Psoas muscle (tissue), 8 donors: ENCODE results near the gene LCOR. TPM values are rescaled to one million over a fixed set of nuclear protein-coding genes. Genes with fewer than 3 reads are reported as not detected.

ENCODE experiments used
- ATAC-seq, 4 donors: fragments of 200-7000 bp; cut with Tn5 transposase; one replicate each; pipeline ENCODE4 v1.9.1; 2020; ENCODE audit warnings: moderate library complexity in 3 of 4, mild to moderate bottlenecking in 2 of 4
- DNase-seq, 2 donors: peaks; one replicate each; pipeline ENCODE4 v3.0.0-alpha.2; 2020
- H3K27ac ChIP-seq: fragments of 200-600 bp; one replicate; pipeline ENCODE4 v1.8.0; 2022
- H3K27me3 ChIP-seq, 3 donors: fragments of 200-600 bp in 1 of 3; one replicate each; pipeline versions ENCODE4 v1.6.1 to v1.8.0; 2013 to 2022; ENCODE audit warnings: low read length in 2 of 3, mild to moderate bottlenecking in 2 of 3, moderate library complexity in 1 of 3; ENCODE audit not compliant: insufficient read depth in 3 of 3
- H3K36me3 ChIP-seq, 2 donors: fragments of 200-600 bp in 1 of 2; one replicate each; pipeline versions ENCODE4 v1.6.1 to v1.8.0; 2013 to 2022; ENCODE audit warnings: low read depth in 1 of 2, mild to moderate bottlenecking in 1 of 2, moderate library complexity in 1 of 2; ENCODE audit not compliant: insufficient read depth in 1 of 2
- H3K4me1 ChIP-seq: fragments of 200-600 bp; one replicate; pipeline ENCODE4 v1.8.0; 2022
- H3K4me3 ChIP-seq: fragments of 200-600 bp; one replicate; pipeline ENCODE4 v1.8.0; 2022; ENCODE audit warnings: mild to moderate bottlenecking
- H3K9me3 ChIP-seq: fragments of 200-600 bp; one replicate; pipeline ENCODE4 v1.8.0; 2022
- CTCF ChIP-seq: fragments of 200-600 bp; IDR thresholded peaks from one replicate; pipeline ENCODE4 v1.8.0; 2022; ENCODE audit warnings: antibody characterized with exemption
- WGBS, 3 donors: extraction: QIAGEN DNeasy Blood & Tissue Kit; methylation state at CpG; one replicate each; pipeline versions ENCODE4 v1.1.6 to v1.1.7; 2013; 5-methylcytosine and 5-hydroxymethylcytosine counted together
- intact Hi-C, 2 donors: fragments of 100-400 bp; cut with DNase I; formaldehyde crosslinking; loops; one replicate each; pipeline versions ENCODE4 v1.11.0 to v1.14.2; 2022
- polyA plus RNA-seq, 3 donors: library from polyadenylated mRNA; stranded (reverse); fragments of 200-250 nt; gene quantifications; one replicate each; pipeline ENCODE4 v1.2.3, GENCODE V29; 2013
- total RNA-seq, 4 donors: library from RNA; stranded (reverse); fragmentation: NEBNext Ultra II Directional in 2 of 4; extraction: Animal tissue kit (Norgen Biotek cat#: 25700) in 2 of 4; gene quantifications; one replicate each; pipeline versions ENCODE4 v1.2.1 to v1.2.4, GENCODE V29; 2021 to 2023
- donor health status: healthy with polysubstance abuse.
- donor health status: DM: no; HTN: no; CAD: no; lungs with moderate emphysema.
- donor health status: Bipolar disorder and iron deficiency.
- donor health status: healthy.
- donor health status: DM: yes; HTN: yes; CAD: no.
- donor health status: DM: no; HTN: no; CAD: no.
- donor health status: DM: no; HTN: no; CAD: no.
- donor health status: DM: yes; HTN: yes; CAD: no.

The LCOR gene
- total and polyA plus RNA-seq, 7 donors, result 1.7 to 30.4 (median 13.6) TPM

- Histone ChIP-seq H3K27me3 (no peaks in the 10 kb centered on the region), H3K27ac (no peak overlapping the region), H3K4me3 (no peak overlapping the region), H3K4me1 (peaks cover 14% of the 10 kb centered on the region), H3K36me3 (no peaks in the 10 kb centered on the region), H3K9me3 (no peaks in the 10 kb centered on the region)
- intact Hi-C loops, result no loop called here
- 60 to 83% (median 76%) methylated on average over 4 of the region's 4 CpGs for WGBS, 3 donors
- DNase-seq, result no peak
- TF ChIP-seq CTCF, result no peak
- ATAC-seq, result no peak
Observed at GRCh38 chr10:96988426-96988825, 156.3 kb downstream of the LCOR start.

GRCh38 chr10:96991313-96991841, 159.3 kb downstream of the LCOR start:
- Histone ChIP-seq H3K27me3 (no peaks in the 10 kb centered on the region), H3K27ac (no peak overlapping the region), H3K36me3 (no peaks in the 10 kb centered on the region), H3K4me1 (peaks cover 24% of the 10 kb centered on the region), H3K9me3 (no peaks in the 10 kb centered on the region), H3K4me3 (no peak overlapping the region)
- 54 to 73% (median 60%) methylated on average over 7 of the region's 7 CpGs for WGBS, 3 donors
- DNase-seq, result no peak
- intact Hi-C loops, result no loop called here
- ATAC-seq, result no peak
- no peak for TF ChIP-seq CTCF

GRCh38 chr10:96992721-96993120, 160.6 kb downstream of the LCOR start:
- no peak for DNase-seq
- no peak for ATAC-seq
- intact Hi-C loops, result no loop called here
- H3K27me3 ChIP-seq, result no peaks in the 10 kb centered on the region
- WGBS, 3 donors, result 90 to 93% (median 90%) methylated on average over 1 of the region's 1 CpG
- H3K9me3 ChIP-seq, result no peaks in the 10 kb centered on the region
- no peaks in the 10 kb centered on the region for H3K36me3 ChIP-seq
- no peak overlapping the region for H3K27ac ChIP-seq
- TF ChIP-seq CTCF, result no peak
- peaks cover 26% of the 10 kb centered on the region for H3K4me1 ChIP-seq
- H3K4me3 ChIP-seq, result no peak overlapping the region

GRCh38 chr10:96995851-96996250, 163.8 kb downstream of the LCOR start:
- Histone ChIP-seq H3K36me3 (no peaks in the 10 kb centered on the region), H3K27ac (no peak overlapping the region), H3K9me3 (no peaks in the 10 kb centered on the region), H3K4me1 (peaks cover 21% of the 10 kb centered on the region), H3K4me3 (no peak overlapping the region), H3K27me3 (no peaks in the 10 kb centered on the region)
- TF ChIP-seq CTCF, result no peak
- 86 to 93% (median 91%) methylated on average over 4 of the region's 4 CpGs for WGBS, 3 donors
- ATAC-seq (no peak), DNase-seq (no peak)
- intact Hi-C loops, result no loop called here
